Type B pancreatic cell (in vitro differentiated cells): Measurements from ENCODE around the gene CUX1. TPM values are rescaled to one million over a fixed set of nuclear protein-coding genes. Genes with fewer than 3 reads are reported as not detected.
A peak's percentile ranks its signal among the peaks of the same experiment; 100 is the strongest.

ENCODE experiments used
- DNase-seq: peaks from one replicate; pipeline ENCODE4 v3.0.0; 2021; ENCODE audit warnings: mixed read lengths; ENCODE audit not compliant: unreplicated experiment; ENCODE audit errors: extremely low spot score
- H3K27ac Mint-ChIP-seq: 2 replicates; pipeline ENCODE4 v1.8.0; 2021; ENCODE audit warnings: mild to moderate bottlenecking, mixed read lengths
- H3K27me3 Mint-ChIP-seq: 2 replicates; pipeline ENCODE4 v1.8.0; 2021; ENCODE audit warnings: mixed read lengths
- H3K36me3 Mint-ChIP-seq: 2 replicates; pipeline ENCODE4 v1.8.0; 2021; ENCODE audit warnings: mixed read lengths
- H3K4me1 Mint-ChIP-seq: one replicate; pipeline ENCODE4 v1.8.0; 2021; ENCODE audit warnings: mixed read lengths; ENCODE audit not compliant: unreplicated experiment
- H3K4me3 Mint-ChIP-seq: 2 replicates; pipeline ENCODE4 v1.8.0; 2021; ENCODE audit warnings: mild to moderate bottlenecking, mixed read lengths
- H3K9me3 Mint-ChIP-seq: 2 replicates; pipeline ENCODE4 v1.8.0; 2021; ENCODE audit warnings: mixed read lengths
- CTCF ChIP-seq: fragments of 200-600 bp; sonication (generic); conservative IDR thresholded peaks from 2 replicates; pipeline ENCODE4 v1.5.0; 2021; ENCODE audit warnings: antibody characterized with exemption, mild to moderate bottlenecking
- total RNA-seq: library from RNA; stranded (reverse); gene quantifications from 2 replicates; pipeline ENCODE4 v1.2.1, GENCODE V29; 2021; ENCODE audit warnings: low replicate concordance

The CUX1 gene
- total RNA-seq, 1 donor from 2014 or later: 76.4 TPM

- no peak for DNase-seq
- TF ChIP-seq CTCF: no peak
- peaks cover 4% of the 10 kb centered on the region for H3K9me3 Mint-ChIP-seq
- H3K27me3 Mint-ChIP-seq: no peaks in the 10 kb centered on the region
- H3K36me3 Mint-ChIP-seq: peaks cover 26% of the 10 kb centered on the region
- H3K27ac Mint-ChIP-seq: peak overlapping the region; percentile 24
- H3K4me3 Mint-ChIP-seq: no peak overlapping the region
- H3K4me1 Mint-ChIP-seq: peaks cover 24% of the 10 kb centered on the region
Observed at GRCh38 chr7:102080019-102080433, 262.6 kb downstream of the CUX1 start.

GRCh38 chr7:102080434-102081243 lies 263.2 kb downstream of the CUX1 start:
- peaks cover 25% of the 10 kb centered on the region for H3K36me3 Mint-ChIP-seq
- H3K27me3 Mint-ChIP-seq: no peaks in the 10 kb centered on the region
- peaks cover 24% of the 10 kb centered on the region for H3K4me1 Mint-ChIP-seq
- peak overlapping the region; percentile 1 for H3K4me3 Mint-ChIP-seq
- H3K27ac Mint-ChIP-seq: peak overlapping the region; percentile 24
- DNase-seq: no peak
- H3K9me3 Mint-ChIP-seq: peaks cover 8% of the 10 kb centered on the region
- no peak for TF ChIP-seq CTCF

- no peak for DNase-seq
- Mint-ChIP-seq H3K4me3 (peak overlapping the region; percentile 1), H3K9me3 (peaks cover 8% of the 10 kb centered on the region), H3K27ac (no peak overlapping the region), H3K27me3 (no peaks in the 10 kb centered on the region), H3K36me3 (peaks cover 27% of the 10 kb centered on the region), H3K4me1 (peaks cover 24% of the 10 kb centered on the region)
- no peak for TF ChIP-seq CTCF
Observed at GRCh38 chr7:102081244-102081627, 263.8 kb downstream of the CUX1 start.

- no peak for DNase-seq
- H3K4me1 Mint-ChIP-seq: peaks cover 19% of the 10 kb centered on the region
- TF ChIP-seq CTCF: no peak
- peaks cover 8% of the 10 kb centered on the region for H3K9me3 Mint-ChIP-seq
- H3K4me3 Mint-ChIP-seq: no peak overlapping the region
- peaks cover 26% of the 10 kb centered on the region for H3K36me3 Mint-ChIP-seq
- H3K27ac Mint-ChIP-seq: no peak overlapping the region
- H3K27me3 Mint-ChIP-seq: no peaks in the 10 kb centered on the region
Observed at GRCh38 chr7:102082693-102083368, 265.4 kb downstream of the CUX1 start.

GRCh38 chr7:102085218-102085772 lies 267.9 kb downstream of the CUX1 start:
- no peaks in the 10 kb centered on the region for H3K27me3 Mint-ChIP-seq
- H3K27ac Mint-ChIP-seq: no peak overlapping the region
- H3K9me3 Mint-ChIP-seq: peaks cover 16% of the 10 kb centered on the region
- H3K36me3 Mint-ChIP-seq: peaks cover 35% of the 10 kb centered on the region
- no peak overlapping the region for H3K4me3 Mint-ChIP-seq
- TF ChIP-seq CTCF: no peak
- H3K4me1 Mint-ChIP-seq: peaks cover 7% of the 10 kb centered on the region
- DNase-seq: peak; percentile 1
